ACHN (cell line): ENCODE measurements around the gene PHC1.
A peak's percentile ranks its signal among the peaks of the same experiment; 100 is the strongest.

Experiments used
- DNase-seq: peaks from one replicate; pipeline ENCODE4 v3.0.0-alpha.2; 2015
- in situ Hi-C: cut with HindIII; loops from 2 replicates; pipeline ENCODE4 v1.10.0; 2017; ENCODE audit warnings: low sequenced_read_pairs, low pct_ligation_motif_present, low pct_unique_long_range_greater_than_20kb

Gene PHC1

GRCh38 chr12:8941691-8942478 lies 27.6 kb downstream of the PHC1 start:
- no peak for DNase-seq
- in situ Hi-C loops = no loop called here

GRCh38 chr12:8943565-8944186 lies 29.4 kb downstream of the PHC1 start:
- in situ Hi-C loops = no loop called here
- DNase-seq = no peak

GRCh38 chr12:8946733-8947132 lies 32.4 kb downstream of the PHC1 start:
- no peak for DNase-seq
- in situ Hi-C loops = no loop called here

GRCh38 chr12:8947737-8948136 lies 33.4 kb downstream of the PHC1 start:
- no peak for DNase-seq
- in situ Hi-C loops = no loop called here

GRCh38 chr12:8948701-8949341 lies 34.5 kb downstream of the PHC1 start:
- peak; percentile 52 for DNase-seq
- in situ Hi-C loops = no loop called here

GRCh38 chr12:8949342-8950220 lies 35.3 kb downstream of the PHC1 start, which contains the start of gene M6PR:
M6PR (minus strand) TSS chr12:8949645; CDS start chr12:8946404, 3,241 bp downstream.
- DNase-seq = peak; percentile 99
- in situ Hi-C loops = no loop called here

GRCh38 chr12:8950221-8950527 lies 35.9 kb downstream of the PHC1 start:
- DNase-seq = no peak

GRCh38 chr12:8950702-8951478 lies 36.6 kb downstream of the PHC1 start:
- DNase-seq = peak; percentile 13
- in situ Hi-C loops = no loop called here

More at GRCh38 chr12:8950221-8950527, 35.9 kb downstream of the PHC1 start:
- in situ Hi-C loops = no loop called here

GRCh38 chr12:8951744-8952143 lies 37.4 kb downstream of the PHC1 start:
- DNase-seq = no peak
- in situ Hi-C loops = no loop called here

- DNase-seq = no peak
- in situ Hi-C loops = no loop called here
Observed at GRCh38 chr12:8953773-8954402, 39.6 kb downstream of the PHC1 start.

GRCh38 chr12:8956073-8956472 lies 41.8 kb downstream of the PHC1 start:
- in situ Hi-C loops = no loop called here
- DNase-seq = no peak

GRCh38 chr12:8956772-8957171 lies 42.5 kb downstream of the PHC1 start:
- in situ Hi-C loops = no loop called here
- DNase-seq = no peak

GRCh38 chr12:8957561-8957960 lies 43.3 kb downstream of the PHC1 start:
- in situ Hi-C loops = no loop called here
- DNase-seq = no peak

- no peak for DNase-seq
- in situ Hi-C loops = no loop called here
Observed at GRCh38 chr12:8958066-8958465, 43.8 kb downstream of the PHC1 start.

- in situ Hi-C loops = no loop called here
Observed at GRCh38 chr12:8960176-8960575, 45.9 kb downstream of the PHC1 start.

GRCh38 chr12:8968761-8969160 lies 54.5 kb downstream of the PHC1 start:
- DNase-seq = no peak
- in situ Hi-C loops = no loop called here

More at GRCh38 chr12:8960176-8960575, 45.9 kb downstream of the PHC1 start:
- DNase-seq = no peak

GRCh38 chr12:8969861-8970411 lies 55.6 kb downstream of the PHC1 start:
- no peak for DNase-seq
- in situ Hi-C loops = no loop called here
